Type B pancreatic cell (in vitro differentiated cells): Measurements from ENCODE around the gene CAPN13. TPM values are rescaled to one million over a fixed set of nuclear protein-coding genes. Genes with fewer than 3 reads are reported as not detected.

Experiments
- DNase-seq: peaks from one replicate; pipeline ENCODE4 v3.0.0; 2021; ENCODE audit warnings: mixed read lengths; ENCODE audit not compliant: unreplicated experiment; ENCODE audit errors: extremely low spot score
- H3K27ac Mint-ChIP-seq: 2 replicates; pipeline ENCODE4 v1.8.0; 2021; ENCODE audit warnings: mild to moderate bottlenecking, mixed read lengths
- H3K27me3 Mint-ChIP-seq: 2 replicates; pipeline ENCODE4 v1.8.0; 2021; ENCODE audit warnings: mixed read lengths
- H3K36me3 Mint-ChIP-seq: 2 replicates; pipeline ENCODE4 v1.8.0; 2021; ENCODE audit warnings: mixed read lengths
- H3K4me1 Mint-ChIP-seq: one replicate; pipeline ENCODE4 v1.8.0; 2021; ENCODE audit warnings: mixed read lengths; ENCODE audit not compliant: unreplicated experiment
- H3K4me3 Mint-ChIP-seq: 2 replicates; pipeline ENCODE4 v1.8.0; 2021; ENCODE audit warnings: mild to moderate bottlenecking, mixed read lengths
- H3K9me3 Mint-ChIP-seq: 2 replicates; pipeline ENCODE4 v1.8.0; 2021; ENCODE audit warnings: mixed read lengths
- total RNA-seq: library from RNA; stranded (reverse); gene quantifications from 2 replicates; pipeline ENCODE4 v1.2.1, GENCODE V29; 2021; ENCODE audit warnings: low replicate concordance
- TF ChIP-seq, protein P1 (sequence below): fragments of 200-600 bp; sonication (generic); conservative IDR thresholded peaks from 2 replicates; pipeline ENCODE4 v1.5.0; 2021; ENCODE audit warnings: antibody characterized with exemption, mild to moderate bottlenecking

The CAPN13 gene
- total RNA-seq, 1 donor from 2014 or later = 4.9 TPM

DNA sequence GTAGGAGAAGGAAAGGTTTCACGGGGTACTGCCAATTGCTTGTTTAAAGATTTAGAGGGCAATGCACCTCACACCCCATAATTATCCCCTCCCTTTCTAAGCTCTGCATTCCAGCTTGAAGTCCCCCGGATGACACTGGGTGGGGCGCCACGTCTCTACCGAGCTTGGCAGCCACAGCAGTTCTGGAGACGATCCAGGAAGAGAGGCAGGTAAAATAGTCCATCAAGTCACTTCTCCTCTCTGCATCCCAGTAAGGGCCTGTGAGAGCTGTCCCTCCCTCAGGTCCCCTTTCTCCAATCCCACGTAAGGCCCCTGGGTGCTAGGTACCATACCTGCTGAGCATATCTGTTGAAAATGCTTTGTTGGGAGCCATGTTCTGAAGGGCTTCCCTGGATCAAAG is 65.7 kb downstream of the CAPN13 start:
- no peak overlapping the region for H3K4me3 Mint-ChIP-seq
- DNase-seq = no peak
- no peak overlapping the region for H3K27ac Mint-ChIP-seq
- no peaks in the 10 kb centered on the region for H3K36me3 Mint-ChIP-seq
- TF ChIP-seq, protein P1, sequence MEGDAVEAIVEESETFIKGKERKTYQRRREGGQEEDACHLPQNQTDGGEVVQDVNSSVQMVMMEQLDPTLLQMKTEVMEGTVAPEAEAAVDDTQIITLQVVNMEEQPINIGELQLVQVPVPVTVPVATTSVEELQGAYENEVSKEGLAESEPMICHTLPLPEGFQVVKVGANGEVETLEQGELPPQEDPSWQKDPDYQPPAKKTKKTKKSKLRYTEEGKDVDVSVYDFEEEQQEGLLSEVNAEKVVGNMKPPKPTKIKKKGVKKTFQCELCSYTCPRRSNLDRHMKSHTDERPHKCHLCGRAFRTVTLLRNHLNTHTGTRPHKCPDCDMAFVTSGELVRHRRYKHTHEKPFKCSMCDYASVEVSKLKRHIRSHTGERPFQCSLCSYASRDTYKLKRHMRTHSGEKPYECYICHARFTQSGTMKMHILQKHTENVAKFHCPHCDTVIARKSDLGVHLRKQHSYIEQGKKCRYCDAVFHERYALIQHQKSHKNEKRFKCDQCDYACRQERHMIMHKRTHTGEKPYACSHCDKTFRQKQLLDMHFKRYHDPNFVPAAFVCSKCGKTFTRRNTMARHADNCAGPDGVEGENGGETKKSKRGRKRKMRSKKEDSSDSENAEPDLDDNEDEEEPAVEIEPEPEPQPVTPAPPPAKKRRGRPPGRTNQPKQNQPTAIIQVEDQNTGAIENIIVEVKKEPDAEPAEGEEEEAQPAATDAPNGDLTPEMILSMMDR = no peak
- peaks cover 15% of the 10 kb centered on the region for H3K27me3 Mint-ChIP-seq
- no peaks in the 10 kb centered on the region for H3K9me3 Mint-ChIP-seq
- no peaks in the 10 kb centered on the region for H3K4me1 Mint-ChIP-seq

DNA sequence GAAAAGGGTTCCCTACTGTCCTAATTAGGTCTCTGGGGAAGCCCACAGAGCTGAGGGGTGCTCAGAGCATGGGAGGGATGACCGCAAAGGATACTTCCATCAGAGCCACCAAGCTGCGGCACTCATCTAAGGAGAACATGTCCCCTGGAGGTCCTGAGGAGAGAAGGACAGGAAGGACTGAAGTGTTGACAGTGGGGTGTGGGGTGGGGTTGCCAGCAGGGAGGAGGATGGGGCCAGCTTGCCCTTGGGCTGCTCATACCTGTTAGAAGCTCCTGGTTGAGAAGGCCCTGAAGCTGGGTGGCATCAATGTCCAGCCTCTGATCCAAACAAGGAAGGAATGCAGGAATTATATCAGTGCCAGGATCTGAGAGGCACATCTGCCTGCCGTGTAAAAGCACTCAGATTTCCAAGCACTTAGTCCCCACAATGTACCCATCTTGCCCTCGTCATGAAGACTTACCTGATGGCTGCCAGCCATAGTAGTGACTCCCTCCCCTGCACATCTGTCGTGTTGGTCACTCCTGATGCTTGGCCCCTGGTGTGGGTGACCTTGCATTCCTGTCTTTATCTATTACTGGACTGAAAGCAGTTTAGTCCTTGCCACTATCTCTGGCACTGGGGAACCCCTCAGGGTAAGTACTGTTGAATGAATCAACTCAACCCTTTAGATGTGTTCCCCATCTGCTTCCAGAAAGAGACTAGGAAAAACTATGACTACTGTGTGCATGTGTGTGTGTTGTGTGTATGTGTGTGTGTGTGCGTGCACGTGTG is 68.9 kb downstream of the CAPN13 start:
- no peaks in the 10 kb centered on the region for H3K4me1 Mint-ChIP-seq
- H3K36me3 Mint-ChIP-seq = no peaks in the 10 kb centered on the region
- H3K27ac Mint-ChIP-seq = no peak overlapping the region
- no peak for DNase-seq
- TF ChIP-seq, protein P1 = no peak
- peaks cover 29% of the 10 kb centered on the region for H3K27me3 Mint-ChIP-seq
- no peaks in the 10 kb centered on the region for H3K9me3 Mint-ChIP-seq
- H3K4me3 Mint-ChIP-seq = no peak overlapping the region

DNA sequence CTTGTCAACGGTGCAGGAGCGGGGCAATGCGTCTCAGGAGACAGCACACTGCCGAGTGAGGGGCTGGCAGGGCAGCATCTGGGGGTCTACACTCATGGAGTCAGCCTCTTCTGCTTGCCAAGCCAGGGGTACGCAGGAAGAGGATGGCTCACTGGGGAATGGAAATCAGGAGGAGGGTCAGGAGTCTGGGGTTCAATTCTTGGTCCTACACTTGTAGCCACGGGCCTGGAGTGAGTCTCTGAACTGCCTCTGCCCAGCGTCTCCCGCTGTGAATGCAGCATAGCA is 70.0 kb downstream of the CAPN13 start:
- Mint-ChIP-seq H3K27me3 (peaks cover 32% of the 10 kb centered on the region), H3K4me3 (no peak overlapping the region), H3K27ac (no peak overlapping the region), H3K9me3 (no peaks in the 10 kb centered on the region), H3K36me3 (no peaks in the 10 kb centered on the region), H3K4me1 (no peaks in the 10 kb centered on the region)
- no peak for DNase-seq
- TF ChIP-seq, protein P1 = no peak

DNA sequence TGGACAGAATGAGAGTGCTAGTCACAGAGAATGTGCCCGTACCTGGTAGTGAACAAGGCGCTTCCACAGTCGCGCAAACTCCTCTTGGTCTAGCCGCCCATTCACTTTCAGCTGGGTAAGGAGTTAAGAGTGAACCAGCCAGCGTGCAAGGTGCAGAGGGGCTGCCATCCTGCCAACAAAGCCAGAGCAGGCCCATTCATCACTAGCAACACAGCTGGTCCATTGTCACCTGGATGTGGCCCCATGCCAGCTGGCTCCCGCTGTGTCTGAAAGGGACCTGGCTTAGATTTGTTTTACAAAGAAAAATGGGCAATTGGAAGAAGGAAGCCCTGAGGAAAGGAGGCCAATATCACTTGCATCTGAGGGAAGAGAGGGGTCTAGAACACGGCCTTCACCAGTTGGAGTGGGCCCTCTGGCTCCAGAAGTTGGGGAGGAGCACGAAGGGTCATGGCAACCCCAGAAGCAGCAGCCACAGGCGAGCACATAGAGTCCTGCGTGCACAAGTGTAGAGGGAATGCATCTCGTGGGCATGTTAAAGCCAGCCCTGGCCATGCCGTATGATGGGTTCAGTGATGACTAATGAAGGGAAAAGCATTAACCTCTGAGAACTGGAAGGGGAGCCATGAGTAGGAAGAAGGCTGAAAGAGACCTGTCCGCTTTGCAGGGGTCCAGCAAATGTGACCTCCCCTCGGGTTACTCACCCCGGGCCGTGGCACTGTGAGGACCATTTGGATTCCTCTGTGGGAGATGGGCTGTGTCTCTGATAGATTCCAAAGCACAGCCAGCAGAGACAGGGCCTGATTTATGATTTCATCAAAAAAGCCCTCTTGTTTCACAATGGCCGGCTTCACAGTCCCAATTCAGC is 70.6 kb downstream of the CAPN13 start:
- peaks cover 32% of the 10 kb centered on the region for H3K27me3 Mint-ChIP-seq
- no peak for DNase-seq
- no peaks in the 10 kb centered on the region for H3K4me1 Mint-ChIP-seq
- no peaks in the 10 kb centered on the region for H3K9me3 Mint-ChIP-seq
- TF ChIP-seq, protein P1 = no peak
- no peak overlapping the region for H3K27ac Mint-ChIP-seq
- no peak overlapping the region for H3K4me3 Mint-ChIP-seq
- no peaks in the 10 kb centered on the region for H3K36me3 Mint-ChIP-seq

DNA sequence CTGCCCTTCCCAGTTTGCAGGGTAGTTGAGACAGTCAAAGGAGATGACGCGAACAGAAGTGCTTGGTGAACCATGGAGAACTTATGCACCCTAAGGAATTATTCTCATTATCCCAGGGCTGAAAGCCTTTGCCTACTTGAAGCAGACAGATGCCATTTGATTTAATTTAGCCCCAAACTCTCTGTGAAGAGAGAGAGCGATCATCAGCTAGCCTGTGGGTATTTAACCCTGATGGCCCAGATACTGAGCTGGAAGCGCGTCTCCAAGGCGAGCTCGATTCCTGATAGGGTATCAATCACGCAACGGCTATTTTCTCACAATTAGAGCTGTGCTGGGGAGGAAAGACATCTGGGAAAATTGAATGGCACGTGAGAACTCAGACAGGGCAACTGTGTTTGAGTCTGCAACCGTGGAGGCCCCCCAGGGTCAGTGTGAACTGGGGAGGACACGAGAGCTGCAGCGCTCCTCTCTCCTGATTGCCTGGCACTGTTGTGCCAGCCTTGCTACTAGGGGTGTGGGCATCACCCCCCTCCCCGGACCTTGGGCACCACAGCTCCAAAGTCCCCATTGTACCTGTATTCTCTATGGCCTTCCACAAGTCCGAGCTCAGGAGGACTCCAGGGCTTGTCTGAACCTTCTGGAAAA is 73.2 kb downstream of the CAPN13 start:
- H3K4me3 Mint-ChIP-seq = no peak overlapping the region
- DNase-seq = no peak
- H3K4me1 Mint-ChIP-seq = no peaks in the 10 kb centered on the region
- H3K27ac Mint-ChIP-seq = no peak overlapping the region
- TF ChIP-seq, protein P1 = no peak
- H3K36me3 Mint-ChIP-seq = no peaks in the 10 kb centered on the region
- H3K27me3 Mint-ChIP-seq = peaks cover 31% of the 10 kb centered on the region
- no peaks in the 10 kb centered on the region for H3K9me3 Mint-ChIP-seq
